H1 (cell line): ENCODE data around the gene LHCGR.

Experiments
- CTCF ChIP-seq, 3 experiments: IDR thresholded peaks; 1 replicate in 2 of 3; 2 replicates in 1 of 3; pipeline versions ENCODE4 v1.5.1 to v1.6.1; 2011; ENCODE audit warnings: low read length in 3 of 3, mild to moderate bottlenecking in 3 of 3, inconsistent platforms in 2 of 3, low read depth in 1 of 3, moderate library complexity in 1 of 3; ENCODE audit not compliant: insufficient read depth in 1 of 3; ENCODE audit errors: control extremely low read depth in 1 of 3
- POLR2A ChIP-seq, 2 experiments: IDR thresholded peaks; 1 replicate in 1 of 2; 2 replicates in 1 of 2; pipeline ENCODE4 v1.6.1; 2011; ENCODE audit warnings: low read depth in 2 of 2, low read length in 2 of 2, mild to moderate bottlenecking in 2 of 2; ENCODE audit errors: control extremely low read depth in 1 of 2
- SIN3A ChIP-seq, 2 experiments: IDR thresholded peaks in 1 of 2; conservative IDR thresholded peaks in 1 of 2; 2 replicates each; pipeline ENCODE4 v1.6.1; 2011 to 2012; ENCODE audit warnings: low read length in 2 of 2, improper control_type of control experiment in 1 of 2, low read depth in 1 of 2, mild to moderate bottlenecking in 1 of 2
- SP1 ChIP-seq: IDR thresholded peaks from 2 replicates; pipeline ENCODE4 v1.6.1; 2011; ENCODE audit warnings: low read depth, low read length

GRCh38 chr2:48755473-48755872 is at the start of gene LHCGR:
- TF ChIP-seq SIN3A (conservative IDR thresholded peaks at IDR 0.05 in 1 of 2, IDR thresholded peaks at IDR 0.05 in 1 of 2; ENCODE audit: low read depth in 1 of 2, low read length in 2 of 2) (no peak), CTCF (IDR thresholded peaks at IDR 0.05; ENCODE audit: control extremely low read depth in 1 of 3, insufficient read depth in 1 of 3, low read depth in 1 of 3, low read length in 3 of 3) (no peak), SP1 (no peak), POLR2A (IDR thresholded peaks at IDR 0.05; ENCODE audit: control extremely low read depth in 1 of 2, low read depth in 2 of 2, low read length in 2 of 2) (no peak)
